GM21528 (cell line): ENCODE measurements around the gene SEBOX.
"Not testable (repeated sequence)": the region's sequence is repeated elsewhere in the genome, so short reads cannot be mapped to it uniquely, and the experiment has no call there.

ENCODE experiments used
- ATAC-seq: cut with Tn5 transposase; IDR thresholded peaks from one replicate; pipeline ENCODE4 v1.9.1; 2021; ENCODE audit warnings: mild to moderate bottlenecking, moderate library complexity; ENCODE audit not compliant: unreplicated experiment, low FRiP score

The SEBOX gene

DNA sequence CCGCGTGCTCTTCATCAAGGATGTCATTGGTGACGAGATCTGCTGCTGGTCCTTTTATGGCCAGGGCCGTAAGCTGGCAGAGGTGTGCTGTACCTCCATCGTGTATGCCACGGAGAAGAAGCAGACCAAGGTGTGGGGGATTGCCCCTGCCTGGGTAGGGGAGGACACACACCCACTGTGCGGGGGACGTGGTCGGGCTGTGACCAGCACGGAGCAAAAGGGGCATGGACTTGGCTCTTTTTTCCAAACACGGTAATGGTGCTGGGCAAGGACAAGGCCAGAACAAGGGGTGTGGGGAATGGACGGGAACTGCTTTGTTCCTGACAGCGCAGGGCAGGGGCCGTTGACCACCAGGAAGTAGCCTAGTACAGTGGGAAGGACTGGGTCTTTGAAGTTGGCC, 22.7 kb downstream of the SEBOX start:
- no peak for ATAC-seq

DNA sequence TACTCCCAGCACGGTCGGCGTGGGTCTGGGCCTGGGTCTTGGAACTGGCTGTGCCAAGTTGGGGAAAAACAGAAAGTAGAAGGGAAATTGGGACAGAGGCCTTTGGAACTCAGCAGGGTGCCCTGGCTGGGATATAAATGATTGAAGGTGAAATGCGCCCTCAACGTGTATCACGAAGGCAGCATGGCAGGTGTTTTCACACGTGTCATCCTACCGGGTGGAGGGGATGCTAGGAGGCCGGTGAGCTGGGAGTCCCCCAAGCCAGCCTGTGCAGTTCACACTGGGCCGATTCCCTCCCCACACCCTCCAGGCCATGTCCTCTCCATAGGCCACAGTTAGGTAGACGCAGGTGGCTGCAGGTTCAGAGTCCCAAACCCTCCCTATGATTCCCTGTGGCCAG, 23.5 kb downstream of the SEBOX start:
- ATAC-seq, result no peak

DNA sequence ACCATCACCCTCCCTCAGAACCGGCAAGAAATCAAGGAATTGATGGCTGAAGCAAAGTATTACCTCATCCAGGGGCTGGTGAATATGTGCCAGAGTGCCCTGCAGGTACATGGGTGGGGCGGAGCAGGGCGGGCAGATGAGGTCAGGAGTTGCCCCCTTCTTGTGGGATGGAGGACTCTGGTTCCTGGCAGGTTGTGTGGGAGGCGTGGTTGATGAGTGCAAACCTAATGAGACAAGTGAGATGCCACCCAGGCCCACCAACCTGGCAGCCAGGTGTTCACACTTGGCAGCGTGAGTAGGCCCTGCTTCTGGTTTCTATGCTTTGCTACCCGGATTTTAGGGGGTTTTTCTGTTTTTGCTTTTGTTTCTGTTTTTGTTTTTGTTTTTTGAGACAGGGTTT, 24.6 kb downstream of the SEBOX start:
- no peak for ATAC-seq

DNA sequence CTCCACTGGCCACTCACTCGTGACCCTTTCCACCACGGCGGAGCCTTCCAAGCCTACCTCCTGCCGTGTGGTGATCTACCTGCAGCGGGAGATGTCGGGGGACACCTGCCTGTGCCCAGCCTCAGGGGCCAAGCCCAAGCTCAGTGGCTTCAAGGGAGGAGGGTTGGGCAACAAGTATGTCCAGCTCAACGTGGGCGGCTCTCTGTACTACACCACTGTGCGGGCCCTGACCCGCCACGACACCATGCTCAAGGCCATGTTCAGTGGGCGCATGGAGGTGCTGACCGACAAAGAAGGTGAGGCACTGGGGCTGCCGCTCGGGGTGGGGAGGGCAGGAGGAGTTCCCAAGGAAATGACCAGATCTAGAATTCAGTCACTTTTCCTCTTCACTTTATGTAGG, 25.6 kb downstream of the SEBOX start:
- no peak for ATAC-seq

DNA sequence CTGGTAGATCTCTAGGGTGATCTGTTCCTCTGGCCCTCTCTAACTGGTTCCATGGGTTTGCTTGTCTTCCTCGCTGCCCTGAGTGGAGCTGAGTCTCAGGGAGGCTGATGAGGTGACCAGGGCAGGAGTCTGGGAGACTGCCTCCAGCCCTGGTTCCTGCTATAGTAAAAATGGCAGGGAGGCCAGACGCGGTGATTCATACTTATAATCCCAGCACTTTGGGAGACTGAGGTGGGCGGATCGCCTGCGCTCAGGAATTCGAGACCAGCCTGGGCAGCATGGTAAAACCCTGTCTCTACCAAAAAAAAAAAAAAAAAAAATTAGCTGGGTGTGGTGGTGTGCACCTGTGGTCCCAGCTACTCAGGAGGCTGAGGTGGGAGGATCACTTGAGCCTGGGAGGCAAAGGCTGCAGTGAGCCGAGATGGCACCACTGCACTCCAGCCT, 26.2 kb downstream of the SEBOX start:
- not testable (repeated sequence) for ATAC-seq

DNA sequence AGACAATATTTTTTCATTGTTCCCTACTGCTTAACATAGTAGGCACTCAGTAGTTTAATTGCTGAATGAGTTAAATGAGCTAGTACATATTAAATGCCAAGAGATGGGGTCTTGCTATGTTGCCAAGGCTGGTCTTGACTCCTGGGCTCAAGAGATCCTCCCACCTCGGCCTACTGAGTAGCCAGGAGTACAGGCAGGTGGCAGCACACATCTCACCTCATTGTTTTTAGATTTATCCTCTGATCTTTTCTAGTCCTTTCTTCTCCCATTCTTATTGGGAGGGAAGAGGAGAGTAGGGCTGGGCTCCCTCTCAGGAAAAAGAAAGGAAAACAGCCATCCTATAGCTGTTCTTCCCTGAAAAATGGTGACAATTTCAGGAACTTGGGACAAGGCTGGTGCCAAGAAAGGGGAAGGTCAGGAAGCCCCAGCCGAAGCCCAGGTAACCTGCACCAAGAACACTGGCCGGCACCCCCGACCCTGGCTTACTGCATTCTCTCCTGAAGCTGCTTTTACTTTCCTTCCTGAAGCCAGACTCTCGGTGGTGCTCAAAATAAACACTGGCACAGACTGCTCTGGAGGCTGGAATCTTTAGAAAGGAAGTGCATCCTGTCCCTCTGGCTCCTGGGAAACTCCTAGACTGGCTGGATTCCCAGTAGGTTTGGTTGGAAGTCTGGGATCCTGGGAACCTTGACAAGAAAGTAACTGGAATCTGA, 26.8 kb downstream of the SEBOX start:
- ATAC-seq, result no peak

DNA sequence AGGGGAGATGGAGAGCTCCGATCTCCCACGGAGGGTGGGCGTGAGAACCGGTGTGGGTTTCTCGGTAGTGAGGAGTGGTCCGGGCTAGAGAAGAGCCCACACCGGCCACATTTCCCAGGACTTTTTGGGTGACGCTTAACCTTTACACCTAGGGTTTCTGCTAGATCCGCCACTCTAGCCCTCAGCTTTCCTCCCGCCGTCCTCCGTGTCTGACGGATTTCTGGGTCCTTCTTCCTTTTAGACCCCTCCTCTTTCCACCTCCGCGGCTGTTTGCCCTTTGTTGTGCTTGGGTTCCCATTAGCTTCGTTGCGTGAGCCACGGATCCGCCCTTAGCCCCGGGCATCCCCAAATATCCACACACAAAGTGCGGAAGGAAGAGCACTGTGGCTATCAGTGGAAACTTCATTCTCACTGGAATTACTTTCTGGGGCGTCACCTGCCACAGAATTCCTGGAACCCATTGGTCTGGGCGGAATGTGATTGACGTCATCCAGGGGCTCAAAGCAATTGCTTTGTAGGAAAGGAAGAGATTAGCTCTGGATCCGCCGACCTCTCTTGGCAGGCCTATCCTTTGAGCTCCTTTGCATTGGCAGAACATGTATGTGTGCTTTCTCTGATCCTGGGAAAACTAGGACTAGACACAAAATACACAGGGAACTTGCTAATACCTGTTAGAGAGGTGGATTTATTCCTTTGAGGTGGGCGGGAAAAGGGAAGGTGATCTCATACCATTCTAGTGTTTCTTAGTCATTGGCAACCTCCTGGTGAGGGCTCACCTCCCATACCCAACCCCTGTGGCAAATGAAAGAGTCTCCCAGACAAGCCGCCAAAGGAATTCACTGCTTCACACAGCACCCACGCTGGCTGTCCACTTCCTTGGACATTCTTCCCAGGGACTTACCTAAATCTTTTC, 28.8 kb downstream of the SEBOX start:
- ATAC-seq, result peak; percentile 11

DNA sequence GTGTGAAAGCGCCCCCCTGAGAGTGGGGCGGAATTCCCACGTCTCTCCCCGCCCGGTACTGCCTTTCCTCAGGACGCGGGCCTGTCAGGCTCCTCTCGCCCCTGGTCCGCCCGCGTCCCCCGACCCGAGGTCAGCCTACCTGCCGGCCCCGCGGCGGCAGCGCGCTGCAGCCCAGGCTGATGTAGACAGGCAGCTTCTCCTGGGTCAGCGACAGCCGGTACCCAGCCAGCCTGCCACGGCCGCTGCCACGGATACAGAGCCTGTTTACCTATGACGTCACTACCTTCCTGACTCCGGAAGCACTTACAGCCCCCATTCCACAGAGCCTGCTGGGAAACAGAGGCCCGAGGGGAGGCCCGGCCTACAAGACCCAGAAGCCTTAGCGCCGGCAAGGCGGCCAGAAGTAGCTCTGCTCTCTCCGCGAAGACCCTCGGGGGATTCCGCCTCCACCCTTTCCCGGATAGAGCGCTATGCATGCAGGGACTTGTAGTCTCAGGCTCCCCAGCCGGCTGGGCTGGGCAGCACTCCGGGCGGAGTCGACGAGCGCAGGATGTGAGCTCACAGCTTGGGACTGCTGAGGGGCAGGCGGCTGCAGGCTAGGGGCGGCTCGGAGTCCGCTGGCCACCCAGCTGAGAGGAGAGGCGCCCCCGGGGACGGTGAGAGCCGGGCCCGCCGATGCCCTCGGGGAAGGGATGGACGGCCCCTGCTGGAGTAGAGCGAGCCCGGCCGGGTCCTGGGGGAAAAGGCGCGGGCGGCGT, 29.6 kb downstream of the SEBOX start, which contains the start of the genes IFT20 and TNFAIP1:
Gene IFT20 (minus strand): TSS at position 272 of the 758 bp plus-strand sequence. CDS start 3,487 bp downstream, outside the sequence.
Gene TNFAIP1 (plus strand): TSS at position 561 of the 758 bp plus-strand sequence. CDS start 3,761 bp downstream, outside the sequence.
- ATAC-seq, result peak; percentile 92

DNA sequence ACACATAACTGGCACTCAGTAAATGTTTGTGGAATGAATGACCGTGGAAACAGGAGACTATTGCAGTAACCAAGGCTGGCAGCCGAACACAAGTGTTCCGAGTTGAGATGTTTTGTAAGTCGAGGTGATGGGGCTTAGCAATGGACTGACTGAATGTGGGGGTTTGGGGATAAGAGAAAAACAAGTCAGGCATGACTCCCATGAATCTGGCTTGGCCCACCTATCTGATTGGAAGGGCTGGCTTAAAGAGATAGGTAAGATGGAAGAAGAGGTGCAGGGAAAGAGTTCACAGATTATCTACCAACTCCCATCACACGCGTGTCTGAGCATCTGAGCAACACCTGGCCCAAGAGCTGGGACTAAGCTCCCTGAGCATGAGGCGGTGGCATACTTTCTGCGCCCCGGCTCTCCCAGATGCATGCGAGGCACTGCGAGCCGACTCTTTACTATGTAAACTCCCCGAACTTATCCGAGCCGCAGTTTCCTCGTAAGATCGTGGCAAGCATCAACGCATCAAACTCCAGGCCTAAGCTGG, 30.3 kb downstream of the SEBOX start:
- no peak for ATAC-seq

DNA sequence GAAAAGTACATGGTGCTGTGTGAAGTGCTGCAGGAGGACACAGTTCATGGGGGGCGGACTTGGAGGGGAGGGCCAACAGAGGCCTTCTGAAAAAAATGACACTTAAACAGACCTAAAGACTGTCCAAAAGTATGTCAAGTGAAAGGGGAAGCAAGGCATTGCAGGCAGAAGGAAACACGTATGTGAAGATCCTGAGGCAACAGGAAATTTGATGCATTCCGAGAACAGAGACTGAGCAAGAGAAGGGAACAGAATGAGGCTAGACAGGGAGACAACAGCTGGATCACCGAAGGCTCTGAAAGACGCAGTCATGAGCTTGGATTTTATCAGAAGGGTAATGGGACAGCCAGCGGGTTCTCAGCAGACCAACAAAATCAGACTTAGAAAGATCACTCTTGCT, 30.8 kb downstream of the SEBOX start:
- no peak for ATAC-seq

DNA sequence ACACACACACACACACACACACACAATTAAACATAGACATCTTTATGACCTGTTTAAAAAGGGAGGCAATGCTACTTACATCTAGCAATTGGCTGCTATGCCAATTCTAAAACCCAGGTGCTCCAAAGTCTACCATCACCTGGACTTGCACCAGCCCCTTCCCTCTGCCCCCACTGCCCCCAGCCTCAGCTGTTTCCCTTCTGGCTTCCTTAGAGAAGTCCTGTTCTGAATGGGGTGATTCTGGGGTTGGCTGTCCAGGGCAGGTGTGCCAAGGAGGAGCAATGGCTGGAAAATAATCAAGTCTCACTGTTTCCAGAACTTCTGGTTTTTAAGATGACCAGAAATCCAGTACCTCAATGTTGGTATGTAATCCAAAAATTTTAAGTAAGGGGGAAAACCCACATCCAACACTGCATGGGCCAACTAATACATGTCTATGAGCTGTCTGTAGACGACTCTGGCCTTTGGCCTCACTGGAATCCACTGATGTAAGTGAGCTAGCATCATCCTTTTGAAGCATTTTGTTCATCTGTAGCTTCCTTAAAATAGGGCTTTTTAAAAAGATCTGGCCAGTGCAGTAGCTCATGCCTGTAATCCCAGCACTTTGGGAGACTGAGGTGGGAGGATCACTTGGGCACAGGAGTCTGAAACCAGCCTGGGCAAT, 31.8 kb downstream of the SEBOX start:
- ATAC-seq, result no peak

DNA sequence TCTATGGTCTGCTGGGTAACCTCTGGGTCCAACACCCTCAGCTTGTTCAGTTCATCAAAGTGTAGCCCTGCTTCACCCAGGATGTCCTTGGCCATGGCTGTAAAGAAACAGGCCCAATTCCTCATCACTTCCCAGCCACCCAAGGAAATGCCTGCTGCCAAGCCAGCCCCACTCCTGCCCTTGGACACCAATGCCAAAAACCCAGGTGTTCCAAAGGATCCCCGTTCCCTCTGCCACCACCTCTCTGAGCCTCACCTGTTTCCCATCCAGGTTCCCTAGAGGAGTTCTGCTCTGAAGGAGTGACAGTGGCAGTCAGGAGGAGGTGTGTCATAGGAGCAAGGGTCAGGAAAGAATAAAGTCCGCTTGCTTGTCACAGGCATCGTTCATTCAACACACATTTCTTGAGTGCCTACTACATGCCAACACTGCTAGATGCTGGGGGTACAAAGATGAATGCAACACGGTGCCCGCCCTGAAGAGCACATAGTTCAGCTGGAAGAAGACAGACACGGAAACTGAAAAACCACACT, 33.0 kb downstream of the SEBOX start:
- no peak for ATAC-seq

DNA sequence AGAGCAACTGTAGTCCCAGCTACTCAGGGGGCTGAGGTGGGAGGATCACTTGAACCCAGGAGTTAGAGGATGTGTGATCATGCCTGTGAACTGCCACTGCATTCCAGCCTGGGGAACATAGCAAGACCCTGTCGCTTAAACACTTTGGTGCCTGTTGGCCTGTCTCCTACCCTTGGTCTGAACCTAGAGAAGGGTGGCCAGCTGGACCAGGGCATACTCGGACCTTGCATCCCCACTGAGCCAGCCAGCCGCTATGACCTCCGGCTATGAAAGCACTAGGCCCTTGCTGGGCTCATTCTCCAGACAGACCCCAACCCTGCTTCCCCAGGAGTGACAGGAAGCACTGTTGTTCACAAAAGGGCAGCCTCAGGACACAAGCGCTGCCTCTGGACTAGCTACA, 34.3 kb downstream of the SEBOX start:
- ATAC-seq, result no peak

DNA sequence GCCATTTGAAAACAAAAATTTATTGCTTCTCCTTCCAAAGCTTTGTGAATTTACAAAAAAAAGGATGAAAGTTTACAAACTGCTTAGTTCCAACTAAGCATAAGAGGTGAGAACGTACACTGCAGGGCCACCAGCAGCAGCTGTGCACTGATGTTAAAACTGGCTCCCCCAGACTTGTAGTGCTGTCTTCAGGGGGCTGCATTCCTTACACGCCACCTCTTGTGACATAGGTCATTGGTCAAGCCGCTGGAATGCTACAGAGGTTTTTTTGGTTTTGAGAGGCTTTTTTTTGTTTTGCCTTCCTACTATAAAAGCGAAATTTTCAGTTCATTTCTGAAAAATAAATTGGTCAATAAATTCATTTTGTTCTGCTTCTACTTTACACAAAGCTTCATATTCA, 36.7 kb downstream of the SEBOX start:
- ATAC-seq, result no peak

DNA sequence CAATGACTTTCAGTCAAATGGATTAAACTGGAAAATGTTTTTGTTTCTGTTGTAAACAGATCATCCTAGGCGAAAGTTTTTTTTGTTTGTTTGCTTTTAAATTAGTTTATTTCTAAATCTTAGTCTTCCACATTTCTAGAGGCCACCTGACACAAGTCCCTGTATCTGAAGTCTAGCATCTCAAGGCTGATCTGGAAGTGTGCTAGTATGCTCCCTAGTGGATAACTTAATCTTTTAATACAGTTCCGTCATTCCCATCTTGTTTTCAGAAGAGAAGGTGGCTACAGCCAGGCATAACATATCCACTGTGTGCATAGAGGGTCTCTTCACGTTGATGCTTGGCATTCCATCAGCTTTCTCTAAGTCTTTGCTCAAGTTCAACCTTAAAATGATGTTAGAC, 37.3 kb downstream of the SEBOX start:
- no peak for ATAC-seq

DNA sequence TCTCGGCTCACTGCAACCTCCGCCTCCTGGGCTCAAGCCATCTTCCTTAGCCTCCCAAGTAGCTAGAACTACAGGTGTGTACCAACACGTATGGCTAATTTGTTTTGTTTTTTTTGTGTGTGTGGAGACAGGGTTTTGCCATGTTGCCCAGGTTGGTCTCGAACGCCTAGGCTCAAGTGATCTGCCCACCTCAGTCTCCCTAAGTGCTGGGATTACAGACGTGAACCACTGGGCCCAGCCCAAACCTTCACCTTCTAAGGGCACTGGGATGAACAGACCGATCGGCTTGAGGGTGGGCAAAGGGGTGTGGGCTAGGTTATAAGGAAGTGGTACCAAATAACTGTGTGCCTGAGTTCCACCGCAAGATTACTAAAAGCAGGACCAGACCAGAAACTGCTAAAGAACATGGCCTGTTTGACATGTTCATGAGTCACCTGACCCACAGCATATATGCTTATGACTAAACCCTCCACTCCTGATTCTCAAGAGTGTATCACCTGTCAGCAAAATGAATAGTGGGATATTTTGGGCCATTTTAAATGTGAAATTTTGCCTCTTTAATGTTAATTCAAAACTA, 37.9 kb downstream of the SEBOX start:
- no peak for ATAC-seq

DNA sequence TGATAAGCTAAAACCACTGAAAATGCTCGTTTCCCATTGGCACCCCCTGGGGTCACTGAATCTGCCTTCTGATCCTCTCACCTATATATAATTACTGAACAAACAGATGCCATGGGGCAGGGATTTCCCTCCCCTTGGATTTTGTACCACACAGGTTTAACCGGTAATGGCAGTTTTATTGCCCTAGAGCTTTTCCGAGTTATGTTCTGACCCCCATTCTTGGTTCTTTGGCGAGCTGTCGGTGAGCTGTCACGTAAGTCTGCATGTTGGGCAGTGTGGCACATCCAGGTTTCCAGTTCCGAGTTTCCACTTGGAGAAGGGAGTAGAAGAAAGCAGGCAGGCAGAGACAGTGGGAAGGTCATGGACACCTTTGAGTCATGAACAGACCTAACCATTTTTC, 38.9 kb downstream of the SEBOX start:
- ATAC-seq, result no peak

DNA sequence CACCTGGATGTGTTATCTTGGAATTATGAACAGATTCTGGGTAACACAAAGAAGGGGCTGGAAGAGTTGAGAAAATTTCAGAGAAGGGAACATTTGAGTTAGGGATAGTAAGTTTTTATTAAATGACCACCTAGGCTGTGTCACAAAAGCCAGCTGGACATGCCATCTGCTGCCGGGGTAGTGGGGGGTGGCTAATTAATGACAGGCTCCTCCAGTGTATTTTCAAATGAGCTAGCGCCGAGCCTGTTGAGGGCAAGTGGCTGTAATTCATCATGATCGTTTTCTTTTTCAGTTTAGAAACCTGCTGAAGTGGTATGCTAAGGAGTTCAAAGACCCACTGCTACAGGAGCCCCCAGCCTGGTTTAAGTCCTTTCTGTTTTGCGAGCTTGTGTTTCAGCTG, 39.8 kb downstream of the SEBOX start:
- no peak for ATAC-seq

DNA sequence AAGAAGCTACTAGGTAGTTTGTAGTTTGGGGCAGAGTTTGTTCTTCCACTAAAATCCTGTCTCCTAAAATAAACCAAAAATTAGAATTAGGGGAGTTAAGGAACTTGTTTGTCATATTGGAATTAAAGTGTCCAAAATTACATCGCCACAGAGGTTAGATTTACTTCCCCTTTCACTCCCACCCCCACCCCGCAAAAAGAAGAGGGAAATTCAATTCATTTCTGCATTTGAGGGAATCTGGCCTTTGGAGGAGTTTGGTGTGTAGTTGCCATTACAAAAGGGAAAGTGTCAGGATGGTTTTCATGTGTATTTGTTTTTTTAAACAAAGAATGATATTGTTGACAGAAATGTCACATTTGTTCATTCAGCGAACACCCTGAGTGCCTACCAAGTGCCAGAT, 40.2 kb downstream of the SEBOX start:
- ATAC-seq, result no peak
